Inflammatory macrophage treated with lipopolysaccharide for 4 hours (primary cell): ENCODE data around the gene ATP1A2.

ENCODE experiments used
- DNase-seq: peaks from one replicate; pipeline ENCODE4 v3.0.0-alpha.2; 2020

The ATP1A2 gene

GRCh38 chr1:160154790-160155189, 39.2 kb downstream of the ATP1A2 start:
- peak; percentile 56 for DNase-seq

GRCh38 chr1:160156361-160156760, 40.8 kb downstream of the ATP1A2 start:
- DNase-seq = no peak

- DNase-seq = no peak
Measured at GRCh38 chr1:160157174-160157573, 41.6 kb downstream of the ATP1A2 start.

- DNase-seq = no peak
Measured at GRCh38 chr1:160158031-160158430, 42.5 kb downstream of the ATP1A2 start.

GRCh38 chr1:160158534-160158933, 43.0 kb downstream of the ATP1A2 start:
- no peak for DNase-seq

GRCh38 chr1:160159846-160160245, 44.3 kb downstream of the ATP1A2 start:
- DNase-seq = no peak

GRCh38 chr1:160161965-160162705, 46.6 kb downstream of the ATP1A2 start:
- peak; percentile 62 for DNase-seq

GRCh38 chr1:160162931-160163330, 47.4 kb downstream of the ATP1A2 start:
- peak; percentile 55 for DNase-seq

GRCh38 chr1:160163615-160164014, 48.1 kb downstream of the ATP1A2 start:
- DNase-seq = peak; percentile 42

- no peak for DNase-seq
Measured at GRCh38 chr1:160164121-160164520, 48.6 kb downstream of the ATP1A2 start.

GRCh38 chr1:160166166-160166868, 50.8 kb downstream of the ATP1A2 start:
- DNase-seq = peak; percentile 77

- no peak for DNase-seq
Measured at GRCh38 chr1:160167056-160167455, 51.5 kb downstream of the ATP1A2 start.

GRCh38 chr1:160167580-160167979, 52.0 kb downstream of the ATP1A2 start:
- peak; percentile 54 for DNase-seq

GRCh38 chr1:160168016-160168415, 52.5 kb downstream of the ATP1A2 start:
- no peak for DNase-seq

- no peak for DNase-seq
Measured at GRCh38 chr1:160168609-160169369, 53.2 kb downstream of the ATP1A2 start.

- peak; percentile 19 for DNase-seq
Measured at GRCh38 chr1:160169553-160170399, 54.2 kb downstream of the ATP1A2 start.

GRCh38 chr1:160171354-160171753, 55.8 kb downstream of the ATP1A2 start:
- no peak for DNase-seq

- DNase-seq = no peak
Measured at GRCh38 chr1:160171980-160172379, 56.4 kb downstream of the ATP1A2 start.

GRCh38 chr1:160177231-160177630, 61.7 kb downstream of the ATP1A2 start:
- no peak for DNase-seq

GRCh38 chr1:160177667-160178066, 62.1 kb downstream of the ATP1A2 start:
- DNase-seq = no peak

- DNase-seq = no peak
Measured at GRCh38 chr1:160178731-160179130, 63.2 kb downstream of the ATP1A2 start.

GRCh38 chr1:160179336-160179735, 63.8 kb downstream of the ATP1A2 start:
- no peak for DNase-seq

GRCh38 chr1:160186246-160186645, 70.7 kb downstream of the ATP1A2 start:
- no peak for DNase-seq
